Activated CD4-positive, alpha-beta T cell treated with anti-CD3 and anti-CD28 coated beads, Interleukin-2, amount 50 U/mL, for 24 hours (primary cell): ENCODE data around the gene CSF1.

ENCODE experiments used
- DNase-seq, 2 donors: peaks; one replicate each; pipeline ENCODE4 v3.0.0-alpha.2; 2020; ENCODE audit warnings: low read depth in 1 of 2, low spot score in 1 of 2

Gene CSF1

GRCh38 chr1:109975718-109976117 is 65.1 kb downstream of the CSF1 start:
- DNase-seq: no peak

GRCh38 chr1:109976762-109977161 is 66.1 kb downstream of the CSF1 start:
- no peak for DNase-seq

GRCh38 chr1:109977225-109977624 is 66.6 kb downstream of the CSF1 start:
- no peak for DNase-seq

DNA sequence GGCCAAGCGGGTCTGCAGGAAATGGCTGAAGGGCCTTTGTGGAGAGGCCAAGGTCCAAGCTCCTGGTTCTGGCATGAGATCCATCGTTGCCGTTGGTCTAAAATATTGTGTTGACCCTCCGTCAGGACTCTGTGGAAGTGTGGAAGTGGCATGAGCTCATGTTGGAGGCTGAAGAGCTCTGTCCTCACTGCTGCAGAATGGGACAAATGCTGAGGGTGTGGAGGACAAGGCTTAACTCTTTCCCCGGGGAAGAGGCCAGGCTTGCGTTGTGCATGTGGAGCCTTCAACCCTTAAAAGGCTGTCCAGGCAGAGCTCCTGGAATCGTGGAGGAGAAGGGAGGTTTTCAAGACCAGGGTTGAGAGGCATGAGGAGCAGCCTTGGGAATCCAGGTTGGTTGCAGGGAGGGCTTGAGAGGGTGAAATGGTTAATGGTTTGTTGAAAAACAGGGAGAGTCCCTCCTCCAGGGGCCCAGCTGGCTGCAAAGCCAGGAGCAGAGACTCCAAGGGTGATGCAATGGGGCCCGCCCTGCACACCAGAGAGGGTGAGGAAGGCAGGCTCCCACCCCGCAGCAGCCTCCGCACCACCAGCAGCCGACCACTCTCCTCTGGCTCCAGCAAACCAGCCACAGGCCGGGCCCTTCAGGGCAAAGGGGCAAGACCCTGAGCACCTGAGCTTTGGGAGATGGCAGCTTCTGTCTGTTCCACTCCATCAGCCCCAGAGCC is 67.2 kb downstream of the CSF1 start:
- DNase-seq: no peak

DNA sequence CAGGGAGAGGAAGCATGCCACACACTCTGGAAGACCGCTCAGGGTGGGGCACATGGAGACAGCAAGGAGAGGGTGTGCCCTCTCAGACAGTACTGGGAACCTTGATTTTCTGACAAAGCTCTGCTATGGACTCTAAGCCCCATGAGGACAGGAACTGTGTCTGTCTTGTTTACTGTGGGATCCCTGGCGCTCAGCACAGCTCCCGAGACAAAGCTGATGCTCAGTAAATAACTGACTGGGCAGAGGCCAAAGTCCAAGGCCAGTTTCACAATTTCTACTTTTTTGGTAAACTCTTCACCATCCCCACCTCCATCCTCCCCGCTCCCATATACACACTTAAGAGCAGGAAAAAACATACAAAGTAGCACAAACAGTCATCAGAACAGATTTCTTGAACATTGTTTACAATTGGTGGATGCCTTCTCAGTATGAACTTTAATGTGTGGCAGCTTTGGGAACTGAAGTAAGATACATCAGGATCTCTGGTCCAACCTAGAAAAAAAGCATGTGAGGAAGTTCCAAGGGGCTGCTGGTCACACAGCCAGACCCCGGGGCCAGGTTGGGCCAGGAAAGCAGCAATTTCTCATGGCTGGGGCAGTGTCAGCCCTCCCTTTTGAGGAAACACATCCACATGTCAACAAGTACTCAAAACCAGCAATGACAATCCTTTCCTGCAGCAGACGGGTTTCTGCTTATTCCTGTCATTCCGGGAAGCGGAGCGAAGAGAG is 68.3 kb downstream of the CSF1 start:
- no peak for DNase-seq

- DNase-seq: no peak
Observed at GRCh38 chr1:109979489-109980091, 68.9 kb downstream of the CSF1 start.
